ENCODE data around the gene PPP1R7.

PPP1R7 gene

DNA sequence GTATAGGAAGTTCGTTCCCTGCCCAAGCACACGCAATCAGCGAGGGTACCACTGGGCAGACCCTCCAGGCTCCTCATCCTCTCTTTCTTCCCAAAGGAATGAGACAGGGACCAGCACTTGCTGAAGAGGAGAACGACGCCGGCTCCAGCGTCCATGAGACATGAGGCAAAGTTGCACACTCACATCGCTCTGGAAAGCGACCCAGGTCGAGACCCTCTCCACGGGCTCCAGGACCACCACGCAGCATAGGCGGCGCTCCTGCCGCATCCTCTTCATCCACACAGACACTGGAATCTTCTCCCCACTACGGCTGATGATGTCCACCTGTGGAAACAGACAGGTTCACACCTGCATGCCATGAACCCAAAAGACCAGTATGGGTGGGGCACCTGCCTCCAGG, 11.8 kb upstream of the PPP1R7 start:
- in situ Hi-C loops (cut with HindIII; ENCODE audit: low sequenced_read_pairs) = no loop called here

DNA sequence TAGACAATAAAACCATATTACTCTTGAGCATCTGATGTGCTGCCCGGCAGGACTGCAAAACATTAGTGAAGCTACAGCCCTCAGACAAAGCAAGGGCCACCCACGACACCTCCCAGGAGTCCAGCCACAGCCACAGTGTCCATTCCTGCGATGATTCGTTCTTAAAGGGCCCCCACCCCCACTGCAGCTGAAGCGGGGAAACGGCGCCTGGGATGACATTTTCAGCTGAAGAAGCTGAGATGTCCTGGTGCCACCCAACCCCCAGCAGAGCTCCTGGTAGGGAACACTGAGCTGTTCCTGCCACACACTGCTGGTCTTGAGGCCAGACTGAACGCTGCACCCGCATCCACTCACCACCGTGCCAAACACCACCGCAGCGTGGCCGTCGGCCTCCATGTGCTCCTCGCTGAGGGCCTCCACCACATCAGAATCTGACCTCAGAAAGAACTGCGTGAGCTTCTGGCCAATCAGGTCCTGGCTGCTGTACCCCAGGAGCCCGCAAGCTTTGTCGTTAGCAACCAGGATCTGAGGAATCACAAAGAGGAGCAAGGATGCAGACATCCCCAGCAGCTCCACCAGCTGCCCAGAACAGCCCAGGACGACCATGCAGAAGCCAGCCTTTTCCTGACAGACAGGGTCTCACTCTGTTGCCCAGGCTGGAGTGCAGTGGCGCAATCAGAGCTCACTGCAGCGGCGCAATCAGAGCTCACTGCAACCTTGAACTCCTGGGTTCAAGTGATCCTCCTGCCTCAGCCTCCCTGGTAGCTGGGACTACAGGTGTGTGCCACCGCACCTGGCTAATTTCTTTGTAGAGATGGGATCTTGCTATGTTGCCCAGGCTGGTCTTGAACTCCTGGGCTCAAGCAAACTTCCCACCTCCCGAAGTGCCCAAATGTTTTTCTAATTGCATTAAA, 10.5 kb upstream of the PPP1R7 start:
- in situ Hi-C loops (cut with HindIII; ENCODE audit: low sequenced_read_pairs) = loop anchor here (5.0 kb wide), 1 partner anchor 32 kb away; no protein-coding TSS in a partner anchor

DNA sequence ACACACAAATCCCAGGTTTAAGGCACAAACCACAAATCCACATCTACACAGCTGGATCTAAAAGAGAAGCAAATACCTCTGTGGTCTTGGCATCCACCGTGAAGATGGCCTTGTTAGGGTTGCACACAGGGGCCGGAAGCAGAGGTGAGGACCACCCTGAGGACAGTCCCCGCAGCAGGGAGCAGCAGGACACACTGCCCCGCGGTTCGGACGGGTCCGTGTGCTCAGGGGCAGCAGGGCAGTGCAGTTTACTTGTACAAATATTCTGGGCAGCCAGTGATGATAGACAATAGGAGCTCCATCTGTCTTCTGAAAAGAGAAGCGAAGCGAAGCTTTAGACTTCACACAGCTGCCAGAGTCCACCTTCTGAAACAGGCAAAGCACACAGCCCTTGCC, 9.8 kb upstream of the PPP1R7 start:
- in situ Hi-C loops (cut with HindIII; ENCODE audit: low sequenced_read_pairs) = loop anchor here (5.0 kb wide), 1 partner anchor 33 kb away; no protein-coding TSS in a partner anchor

DNA sequence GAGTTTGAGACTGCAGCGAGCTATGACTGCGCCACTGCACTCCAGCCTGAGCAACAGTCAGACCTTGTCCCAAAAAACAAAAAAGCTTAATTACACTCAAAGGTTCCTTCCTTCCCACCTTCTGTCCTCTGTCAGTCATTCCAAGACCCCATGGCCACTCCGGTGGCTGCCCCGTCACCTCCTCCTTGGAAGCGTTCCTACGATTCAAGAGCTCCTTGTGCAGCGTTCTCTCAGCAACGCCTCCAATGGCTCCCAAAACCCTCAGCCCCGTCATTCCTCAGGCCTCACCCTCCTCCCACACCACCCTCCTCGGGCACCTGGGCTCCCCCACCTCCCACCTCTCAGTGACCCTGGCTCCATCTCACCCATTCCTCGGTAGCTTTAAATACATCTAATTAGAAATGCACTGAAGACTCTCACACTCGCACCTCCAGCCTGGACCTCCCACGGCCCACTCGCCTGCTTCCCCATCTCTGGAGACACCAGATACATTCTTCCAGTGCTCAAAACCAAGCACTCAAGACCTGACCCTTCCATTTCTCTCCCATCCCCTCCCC, 9.0 kb upstream of the PPP1R7 start:
- in situ Hi-C loops (cut with HindIII; ENCODE audit: low sequenced_read_pairs) = loop anchor here (5.0 kb wide), 1 partner anchor 34 kb away; no protein-coding TSS in a partner anchor

DNA sequence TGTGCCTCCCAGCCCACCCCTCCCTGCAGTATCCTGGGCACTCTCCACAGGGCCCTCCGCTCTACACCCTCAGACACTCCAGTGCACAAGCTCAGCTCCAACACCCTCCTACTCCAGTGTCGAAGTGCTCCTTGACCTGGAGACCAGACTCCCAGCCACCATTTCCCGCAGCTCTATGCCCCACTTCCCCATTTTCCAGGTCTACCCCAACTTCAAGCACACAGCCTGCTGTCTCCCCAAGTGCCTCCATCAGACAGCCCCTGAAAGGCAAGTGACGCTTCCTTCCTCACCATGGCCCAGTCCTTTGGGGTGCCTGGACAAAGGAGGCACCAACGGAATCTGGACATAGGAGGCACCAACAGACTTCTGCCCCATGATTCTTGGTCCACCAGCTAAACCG, 8.2 kb upstream of the PPP1R7 start:
- in situ Hi-C loops (cut with HindIII; ENCODE audit: low sequenced_read_pairs) = loop anchor here (5.0 kb wide), 1 partner anchor 35 kb away; no protein-coding TSS in a partner anchor

DNA sequence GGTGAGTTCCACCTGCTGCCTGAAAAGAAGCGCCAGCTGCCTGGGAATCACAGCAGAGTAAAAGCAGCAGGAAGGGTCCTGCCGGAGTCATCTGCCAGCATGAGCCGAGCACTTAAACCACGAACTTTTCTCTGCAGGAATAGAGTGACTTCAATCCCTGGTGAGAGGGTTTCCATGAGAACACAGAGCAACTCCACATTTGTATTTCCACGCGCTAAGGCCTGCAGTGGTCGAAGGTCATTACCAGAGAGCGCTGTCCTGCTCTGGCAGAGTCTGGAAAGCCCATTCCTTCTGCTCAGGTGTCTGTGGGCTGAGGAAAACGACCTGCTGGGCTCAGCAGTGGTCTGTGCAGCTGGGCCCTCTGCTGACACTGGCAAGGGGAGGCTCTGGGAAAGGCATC, 7.7 kb upstream of the PPP1R7 start:
- in situ Hi-C loops (cut with HindIII; ENCODE audit: low sequenced_read_pairs) = loop anchor here (5.0 kb wide), 1 partner anchor 35 kb away; no protein-coding TSS in a partner anchor

DNA sequence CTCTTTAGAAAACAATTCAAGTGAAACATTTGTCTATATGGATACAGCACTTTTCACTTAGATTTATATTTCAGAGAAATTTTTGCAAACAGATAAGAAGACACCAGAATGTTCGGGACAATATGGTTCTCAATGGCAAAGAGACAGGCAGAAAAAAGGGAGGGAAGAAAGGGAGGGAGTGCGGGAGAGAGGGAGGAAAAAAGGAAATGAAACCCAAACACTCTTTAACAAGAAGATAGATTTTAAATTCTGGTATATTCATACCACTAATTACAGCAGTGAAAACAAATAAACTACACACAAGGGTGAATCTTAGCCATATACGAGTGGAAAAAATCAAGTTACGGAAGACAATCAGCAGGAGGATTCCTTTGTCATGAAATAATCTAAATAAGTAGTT, 4.0 kb upstream of the PPP1R7 start:
- in situ Hi-C loops (cut with HindIII; ENCODE audit: low sequenced_read_pairs) = no loop called here

DNA sequence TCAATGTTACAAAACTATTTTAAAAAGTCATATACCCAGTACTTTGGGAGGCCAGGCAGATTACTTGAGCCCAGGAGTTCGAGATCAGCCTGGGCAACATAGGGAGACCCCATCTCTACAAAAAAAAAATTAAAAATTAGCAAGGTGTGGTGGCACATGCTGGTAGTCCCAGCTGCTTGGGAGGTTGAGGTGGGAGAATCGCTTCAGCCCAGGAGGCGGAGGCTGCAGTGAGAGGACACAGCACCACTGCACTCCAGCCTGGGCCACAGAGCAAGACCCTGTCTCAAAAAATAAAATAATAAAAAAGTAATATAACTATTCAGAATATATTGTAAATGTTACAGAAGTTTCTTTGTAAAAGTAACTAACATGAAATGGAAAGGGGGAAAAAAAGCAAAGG, 2.9 kb upstream of the PPP1R7 start:
- in situ Hi-C loops (cut with HindIII; ENCODE audit: low sequenced_read_pairs) = no loop called here

DNA sequence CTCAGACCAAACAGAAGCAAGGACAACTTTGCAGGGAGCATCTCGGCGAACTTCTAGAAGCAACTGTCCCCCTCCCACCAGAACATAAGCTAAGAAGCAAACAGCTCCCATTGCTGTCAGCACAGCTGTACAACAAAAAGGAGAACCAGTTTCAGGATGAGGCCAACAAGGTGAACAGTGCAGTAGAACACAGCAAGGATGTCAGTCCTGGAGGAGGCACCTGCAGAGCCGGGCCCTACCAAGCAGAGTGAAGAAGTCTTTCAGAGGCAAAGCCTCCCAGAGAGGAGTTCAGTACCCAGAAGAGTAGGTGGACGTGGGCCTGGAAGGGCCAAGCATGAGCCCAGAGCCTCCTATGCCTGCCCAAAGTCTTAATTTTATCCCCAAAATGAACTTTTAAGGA, 2.0 kb upstream of the PPP1R7 start:
- in situ Hi-C loops (cut with HindIII; ENCODE audit: low sequenced_read_pairs) = no loop called here

DNA sequence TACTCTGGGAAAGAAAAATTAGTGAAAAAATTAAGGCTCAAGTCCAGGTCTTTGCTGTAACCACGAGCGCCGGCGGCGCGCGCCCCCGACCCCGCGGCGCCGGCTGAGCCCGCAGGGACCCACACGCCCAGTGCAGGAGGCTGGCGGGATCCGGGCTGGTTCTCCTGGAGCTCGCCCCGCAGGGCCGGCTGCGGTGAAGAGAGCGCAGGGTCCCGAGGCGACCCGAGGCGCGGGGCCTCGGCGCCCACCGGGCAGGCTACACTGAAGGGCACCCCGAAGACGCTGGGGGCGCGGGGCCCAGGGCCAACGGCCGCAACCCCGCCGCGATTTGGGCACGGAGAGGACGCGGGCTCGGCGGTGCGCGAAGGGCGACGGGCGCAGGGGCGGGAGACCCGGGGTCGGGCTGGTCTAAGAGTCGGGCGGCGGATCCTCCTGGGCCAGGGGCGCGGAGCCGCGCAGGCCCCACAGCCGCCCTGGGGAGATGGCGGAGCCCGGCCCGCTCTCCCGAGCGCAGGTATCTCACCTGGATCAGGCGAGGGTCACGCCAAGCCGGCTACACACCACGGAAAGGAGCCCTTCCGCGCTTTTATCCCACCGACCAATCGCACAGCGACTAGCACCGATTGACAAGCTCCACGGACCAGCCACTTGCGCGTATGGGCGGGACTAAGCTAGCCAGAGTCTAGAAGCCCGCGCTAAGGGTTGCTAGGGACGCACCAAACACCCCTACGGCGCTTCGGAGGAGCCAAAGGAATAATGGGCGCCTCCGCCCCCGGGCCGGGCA, 1.2 kb upstream of the PPP1R7 start, which contains the start of gene PASK:
TSS of gene PASK (minus strand) at position 582 of the 784 bp plus-strand sequence. CDS start 6,440 bp downstream, outside the sequence.
- in situ Hi-C loops (cut with HindIII; ENCODE audit: low sequenced_read_pairs) = no loop called here

DNA sequence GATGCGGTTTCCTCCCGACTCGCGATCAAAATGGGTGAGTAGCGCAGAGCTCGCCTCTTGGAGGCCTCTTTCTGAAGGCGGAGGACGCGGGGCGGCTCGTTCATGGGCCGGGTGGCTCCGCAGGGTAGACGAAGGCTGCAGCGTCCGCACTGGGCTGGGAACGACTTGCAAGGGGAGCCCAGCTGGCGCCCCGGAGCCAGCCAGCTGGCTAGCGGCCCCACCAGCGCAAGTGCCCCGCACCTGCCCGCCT, 667 bp upstream of the PPP1R7 start:
- in situ Hi-C loops (cut with HindIII; ENCODE audit: low sequenced_read_pairs) = no loop called here

DNA sequence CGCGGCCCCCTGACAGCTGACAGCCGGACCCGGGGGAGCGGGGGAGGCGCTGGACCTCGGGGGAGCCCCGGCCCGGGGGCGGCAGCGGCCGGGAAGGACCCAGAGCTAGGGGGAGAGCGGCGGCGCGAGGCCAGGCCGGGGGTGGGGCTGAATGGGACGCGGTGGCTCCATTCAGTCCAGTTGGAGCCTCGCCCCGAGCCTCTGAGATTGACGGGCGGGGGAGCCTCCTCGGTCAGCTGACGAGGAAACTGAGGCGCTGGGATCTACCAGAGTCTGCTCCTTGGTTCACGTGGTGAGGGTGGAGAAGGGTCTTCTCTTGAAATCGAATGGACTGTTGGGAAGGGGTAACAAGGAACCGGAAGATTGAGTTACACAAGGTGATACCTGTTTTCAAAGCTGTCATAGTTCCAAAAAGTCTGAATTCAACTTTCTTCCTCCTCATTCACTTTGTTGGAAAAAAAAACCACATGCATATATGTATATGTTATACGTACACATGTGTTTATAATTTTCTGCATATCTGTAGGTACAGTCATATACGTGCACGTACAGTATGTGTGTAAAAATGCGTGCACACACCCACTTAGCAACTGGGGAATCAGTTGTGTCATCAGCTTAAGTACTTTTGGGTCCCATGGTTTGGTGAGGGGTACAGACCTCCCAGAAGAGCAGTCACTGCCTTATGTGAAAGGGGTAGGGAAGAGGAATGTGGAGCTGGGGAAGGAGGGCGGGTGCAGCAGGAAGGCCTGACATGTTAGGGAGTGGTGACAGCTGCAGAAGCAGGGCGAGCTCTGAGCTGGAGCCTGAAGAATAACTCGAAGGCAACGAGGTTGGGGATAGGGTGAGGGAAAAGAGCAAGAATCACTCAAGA, 628 bp downstream of the PPP1R7 start:
- in situ Hi-C loops (cut with HindIII; ENCODE audit: low sequenced_read_pairs) = no loop called here

DNA sequence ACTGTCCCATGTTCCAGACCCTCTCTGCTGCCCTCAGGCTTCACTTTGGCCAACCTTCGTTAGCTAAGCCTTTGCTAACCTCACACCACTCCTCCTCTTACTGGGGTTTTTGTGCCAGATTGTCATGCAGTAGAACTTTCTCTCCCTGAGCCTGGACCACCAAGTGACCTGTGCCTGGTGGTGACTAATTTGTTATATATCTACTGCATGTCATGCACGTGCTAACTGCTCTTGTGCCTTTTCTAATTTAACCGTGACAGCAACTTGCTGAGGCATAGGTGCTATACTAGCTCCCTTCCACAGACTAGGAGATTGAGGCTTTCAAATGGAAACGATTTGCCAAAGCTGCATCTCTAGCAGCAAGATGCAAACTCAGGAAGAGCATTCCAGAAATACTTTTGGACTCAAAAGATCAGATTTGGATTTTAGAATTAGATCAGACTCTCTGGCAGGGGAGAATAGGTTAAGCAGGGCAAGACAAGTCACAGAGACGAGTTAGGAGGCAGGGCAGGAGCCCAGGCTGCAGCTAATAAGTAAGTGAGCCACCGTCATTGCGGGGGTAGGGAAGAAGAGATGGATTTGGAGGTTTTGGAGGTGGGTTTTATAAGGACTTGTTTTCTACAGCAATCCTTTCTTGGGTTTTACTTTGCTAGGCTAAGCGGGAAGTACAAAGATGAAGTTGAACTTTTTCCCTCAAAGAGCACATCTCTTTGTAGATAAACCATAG, 1.8 kb downstream of the PPP1R7 start:
- in situ Hi-C loops (cut with HindIII; ENCODE audit: low sequenced_read_pairs) = no loop called here

DNA sequence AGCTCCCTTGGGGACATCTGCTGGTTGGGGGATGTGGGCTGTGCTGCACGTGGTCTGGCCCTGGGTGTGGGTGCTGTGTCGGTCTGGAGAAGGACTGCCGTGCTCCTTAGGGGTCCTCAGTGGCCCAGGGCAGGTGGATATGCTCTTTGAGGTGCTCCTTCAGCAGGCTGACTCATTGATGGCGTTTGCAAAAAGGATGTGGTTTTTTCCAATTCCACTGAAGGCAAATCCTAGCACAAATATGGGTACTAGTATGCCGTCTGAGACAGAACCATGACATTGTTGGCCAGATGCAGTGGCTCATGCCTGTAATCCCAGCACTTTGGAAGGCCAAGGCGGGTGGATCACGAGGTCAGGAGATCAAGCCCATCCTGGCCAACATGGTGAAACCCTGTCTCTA, 3.3 kb downstream of the PPP1R7 start:
- in situ Hi-C loops (cut with HindIII; ENCODE audit: low sequenced_read_pairs) = no loop called here

DNA sequence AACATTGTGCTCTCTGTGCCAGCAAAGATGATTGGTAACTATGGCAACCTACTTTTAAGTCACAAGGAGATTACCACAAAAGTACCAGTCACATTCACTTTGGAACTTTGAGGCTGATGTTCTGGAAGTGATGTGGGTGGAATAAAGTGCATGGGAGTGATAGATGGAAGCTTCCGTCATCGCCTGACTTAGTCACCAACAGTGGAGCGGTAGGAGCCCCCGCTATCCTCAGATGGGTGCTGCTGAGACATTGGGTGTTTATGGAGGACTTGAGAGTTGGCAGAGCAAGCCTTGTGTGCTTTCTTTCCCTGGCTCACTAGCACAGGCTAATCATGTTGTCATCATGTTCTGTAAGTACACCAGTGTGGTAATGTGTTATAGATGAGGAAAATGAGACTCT, 4.6 kb downstream of the PPP1R7 start:
- in situ Hi-C loops (cut with HindIII; ENCODE audit: low sequenced_read_pairs) = no loop called here

DNA sequence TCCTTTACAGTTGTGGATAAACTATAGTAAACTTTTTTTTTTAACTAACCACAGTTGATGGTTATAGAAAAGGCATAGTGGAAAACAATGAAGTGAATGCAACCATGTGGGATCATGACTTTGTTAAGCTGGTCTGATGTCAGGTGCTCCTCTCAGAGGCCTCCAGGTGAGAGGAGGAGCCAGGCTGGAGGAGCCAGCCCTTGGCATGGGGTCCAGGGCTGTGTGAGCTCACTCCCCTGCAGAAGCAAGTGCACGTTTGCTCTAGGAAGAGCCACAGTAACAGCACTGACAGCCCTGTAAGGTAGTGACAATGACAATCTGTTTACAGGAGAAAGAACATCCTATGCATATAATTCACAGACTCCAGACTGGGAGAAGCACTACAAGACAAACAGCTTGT, 5.7 kb downstream of the PPP1R7 start:
- in situ Hi-C loops (cut with HindIII; ENCODE audit: low sequenced_read_pairs) = no loop called here

DNA sequence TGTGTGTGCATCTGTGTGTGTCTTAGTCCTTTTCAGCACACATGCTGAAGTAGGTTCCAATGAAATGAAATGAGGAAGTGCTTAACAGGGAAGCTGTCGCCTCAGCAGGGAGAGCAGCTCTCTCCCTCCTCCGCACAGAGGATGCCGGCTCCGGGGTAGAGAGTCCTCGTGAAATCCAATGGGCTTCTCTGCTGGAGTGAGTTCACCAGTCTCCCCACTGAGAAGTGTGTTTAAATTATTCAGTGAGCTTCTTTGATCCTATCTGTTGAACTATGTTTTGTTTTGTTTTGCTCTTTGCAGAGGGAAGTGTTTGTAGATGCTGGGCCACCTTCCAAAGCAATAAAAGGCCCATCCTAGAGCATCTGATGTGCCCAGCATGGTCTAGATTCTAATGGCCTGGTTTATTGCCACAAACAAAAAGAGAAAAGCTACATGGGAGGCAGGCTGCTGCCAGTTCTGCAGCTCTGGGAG, 6.7 kb downstream of the PPP1R7 start:
- in situ Hi-C loops (cut with HindIII; ENCODE audit: low sequenced_read_pairs) = no loop called here

DNA sequence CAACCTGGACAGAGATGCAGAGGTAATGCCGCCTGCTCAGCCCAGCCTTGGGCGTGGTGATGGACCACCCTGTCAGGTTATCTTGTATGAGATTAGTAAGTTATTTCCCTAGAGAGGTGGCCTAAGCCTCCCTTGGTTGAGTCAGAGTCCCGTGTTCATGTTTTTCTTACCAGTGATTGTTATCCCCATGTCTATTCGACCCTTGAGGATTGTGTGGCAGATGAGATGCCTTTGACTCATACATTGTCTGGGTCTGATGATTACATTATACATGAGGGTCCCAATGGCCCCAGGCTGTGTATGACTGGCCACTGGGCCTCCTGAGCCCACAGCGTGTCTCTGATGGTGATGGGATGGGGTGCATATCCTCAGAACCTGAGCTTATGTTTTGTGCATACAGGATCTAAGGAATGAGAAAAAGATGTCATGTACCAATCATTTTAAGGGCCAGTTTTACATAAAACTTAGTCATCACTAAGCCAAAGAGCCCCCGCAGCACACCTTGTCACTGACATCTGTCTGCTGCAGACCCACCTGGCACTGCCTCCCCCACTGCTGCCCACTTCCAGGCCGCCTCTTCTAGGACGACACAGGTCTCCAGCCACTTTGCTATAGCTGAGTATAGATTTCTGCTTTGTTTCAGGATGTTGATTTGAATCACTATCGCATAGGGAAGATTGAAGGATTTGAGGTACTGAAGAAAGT, 7.7 kb downstream of the PPP1R7 start:
- in situ Hi-C loops (cut with HindIII; ENCODE audit: low sequenced_read_pairs) = no loop called here

DNA sequence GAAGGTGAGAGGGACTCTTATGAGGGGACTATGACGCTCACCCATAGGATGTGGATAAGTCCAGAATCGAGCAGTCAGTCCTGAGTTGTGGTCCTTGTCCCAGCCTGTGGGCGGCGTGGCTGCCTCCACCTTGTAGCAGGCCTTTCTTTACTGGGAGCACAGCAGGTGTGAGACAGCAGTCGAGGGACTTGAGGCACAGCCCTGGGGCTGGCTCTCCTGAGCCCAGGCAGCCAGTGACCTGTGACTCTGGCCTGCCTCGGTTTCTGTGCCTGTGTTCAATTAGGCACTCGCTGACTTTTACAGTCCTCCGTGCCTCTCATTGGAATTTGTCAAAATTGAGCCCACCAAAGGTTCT, 8.3 kb downstream of the PPP1R7 start:
- in situ Hi-C loops (cut with HindIII; ENCODE audit: low sequenced_read_pairs) = no loop called here

All from endothelial cell of hepatic sinusoid (primary cell).